K562 (cell line): Measurements from ENCODE around the gene S100A4. TPM values are rescaled to one million over a fixed set of nuclear protein-coding genes. Genes with fewer than 3 reads are reported as not detected.

Experiments
- ATAC-seq: fragments of 200-7000 bp; cut with Tn5 transposase; 3 replicates; pipeline ENCODE4 v1.9.1; 2020; ENCODE audit warnings: moderate library complexity
- BruUV-seq: library from RNA; stranded (reverse); fragments of 400-500 nt; replicated peaks from 2 replicates; lab custom pipeline; 2021; lab: Mats Ljungman, UMichigan
- CTCF ChIA-PET: fragments of 300-600 bp; formaldehyde crosslinking; extraction: SDS; loops from one replicate; lab custom pipeline; 2021; ENCODE audit warnings: low intra/inter-chr PET ratio; lab: Yijun Ruan, JAX
- POLR2A ChIA-PET: fragments of 300-600, 350-650 bp; sonication (Branson Sonifier 250); formaldehyde crosslinking; extraction: SDS; loops from one replicate; lab custom pipeline; 2021; ENCODE audit warnings: antibody characterized with exemption, inconsistent platforms; lab: Yijun Ruan, JAX
- DNase-seq, 4 experiments: peaks; one replicate each; pipeline versions ENCODE4 v3.0.0 to v3.0.0-alpha.2; 2011 to 2018; ENCODE audit warnings: low spot score in 3 of 4, mixed read lengths in 3 of 4; ENCODE audit errors: extremely low read depth in 1 of 4
- FAIRE-seq: peaks from 2 replicates; lab custom pipeline; 2011; peaks lifted over from hg19 to GRCh38; lab: Jason Lieb, UNC
- H2AFZ ChIP-seq: 2 replicates; pipeline ENCODE4 v1.6.0; 2011; ENCODE audit warnings: low read depth, low read length, control low read depth, inconsistent platforms
- H3K27ac ChIP-seq: fragments of 200-600 bp; 3 replicates; pipeline ENCODE4 v1.8.0; 2011; ENCODE audit warnings: low read depth, mild to moderate bottlenecking, control low read depth, inconsistent platforms, low read length, moderate library complexity, mixed read lengths; ENCODE audit errors: extremely low read depth
- H3K27me3 ChIP-seq, 2 experiments: fragments of 300-600 bp in 1 of 2; 2 replicates in 1 of 2; 3 replicates in 1 of 2; pipeline versions ENCODE4 v1.6.0 to v1.8.0; 2011; ENCODE audit warnings: inconsistent platforms in 2 of 2, low read length in 2 of 2, mild to moderate bottlenecking in 1 of 2, mixed read lengths in 1 of 2, moderate library complexity in 1 of 2; ENCODE audit not compliant: control insufficient read depth in 2 of 2, insufficient read depth in 2 of 2
- H3K36me3 ChIP-seq: fragments of 300-600 bp; 3 replicates; pipeline ENCODE4 v1.8.0; 2011; ENCODE audit warnings: mild to moderate bottlenecking, low read length, inconsistent platforms; ENCODE audit not compliant: control insufficient read depth, insufficient read depth
- H3K4me1 ChIP-seq, 2 experiments: fragments of 200-600 bp in 1 of 2; replicated peaks in 1 of 2; 2 replicates in 1 of 2; 3 replicates in 1 of 2; pipeline versions ENCODE4 v1.5.1 to v1.8.0; 2011; ENCODE audit warnings: inconsistent platforms in 2 of 2, low read length in 2 of 2, mild to moderate bottlenecking in 1 of 2, mixed read lengths in 1 of 2, moderate library complexity in 1 of 2; ENCODE audit not compliant: control insufficient read depth in 2 of 2, insufficient read depth in 2 of 2
- H3K4me2 ChIP-seq: 2 replicates; pipeline ENCODE4 v1.6.1; 2011; ENCODE audit warnings: low read length, control low read depth, inconsistent platforms, mixed read lengths; ENCODE audit not compliant: insufficient read depth
- H3K4me3 ChIP-seq: fragments of 200-600 bp; sonication (generic), shearing (Covaris generic); 2 replicates; pipeline ENCODE4 v1.5.1; 2016; ENCODE audit warnings: control low read depth, inconsistent platforms
- H3K79me2 ChIP-seq: fragments of 200-600 bp; 3 replicates; pipeline ENCODE4 v1.8.0; 2011; ENCODE audit warnings: low read length, inconsistent platforms; ENCODE audit not compliant: control insufficient read depth, insufficient read depth
- H3K9ac ChIP-seq, 2 experiments: 2 replicates each; pipeline versions ENCODE4 v1.6.0 to v1.6.1; 2011; ENCODE audit warnings: low read depth in 2 of 2, low read length in 2 of 2, control low read depth in 1 of 2, inconsistent platforms in 1 of 2, mild to moderate bottlenecking in 1 of 2, mixed read lengths in 1 of 2; ENCODE audit not compliant: insufficient read depth in 1 of 2
- H3K9me1 ChIP-seq: one replicate; pipeline ENCODE4 v1.6.0; 2011; ENCODE audit warnings: inconsistent platforms, mild to moderate bottlenecking, low read length, moderate library complexity; ENCODE audit not compliant: control insufficient read depth, insufficient read depth
- H3K9me3 ChIP-seq: replicated peaks from 2 replicates; pipeline ENCODE4 v1.5.1; 2011; ENCODE audit warnings: low read depth, low read length, inconsistent platforms; ENCODE audit not compliant: control insufficient read depth, insufficient read depth
- H4K20me1 ChIP-seq: replicated peaks from 2 replicates; pipeline ENCODE4 v1.6.1; 2011; ENCODE audit warnings: low read length, inconsistent platforms, mixed read lengths; ENCODE audit not compliant: control insufficient read depth, insufficient read depth
- HMGN3 ChIP-seq: IDR thresholded peaks from 2 replicates; pipeline ENCODE4 v1.6.1; 2011; ENCODE audit warnings: borderline replicate concordance, low read depth, mild to moderate bottlenecking, mixed read lengths, low read length; ENCODE audit not compliant: insufficient read length; ENCODE audit errors: extremely low read depth
- HNRNPL ChIP-seq: fragments of 200-400 bp; formaldehyde crosslinking; IDR thresholded peaks from 2 replicates; pipeline ENCODE4 v1.6.1; 2017; ENCODE audit warnings: low read depth, mild to moderate bottlenecking, low read length
- MLX ChIP-seq, 2 experiments: fragments of 450-650 bp in 1 of 2; sonication (generic) in 1 of 2; formaldehyde crosslinking; conservative IDR thresholded peaks; 2 replicates each; pipeline versions ENCODE4 v1.4.0 to v1.8.1; 2020 to 2022; ENCODE audit warnings: mild to moderate bottlenecking in 1 of 2, missing genetic modification reagents in 1 of 2
- NFE2 ChIP-seq: IDR thresholded peaks from 2 replicates; pipeline ENCODE4 v1.6.1; 2014; ENCODE audit warnings: antibody characterized with exemption, low read depth
- POLR3A ChIP-seq: IDR thresholded peaks from 2 replicates; pipeline ENCODE4 v1.6.1; 2011; ENCODE audit warnings: borderline replicate concordance, mild to moderate bottlenecking, moderate library complexity; ENCODE audit not compliant: insufficient read length, insufficient read depth; ENCODE audit errors: extremely low read depth
- RBBP5 ChIP-seq: fragments of 200-600 bp; sonication (generic); IDR thresholded peaks from 2 replicates; pipeline ENCODE4 v1.6.1; 2012; ENCODE audit warnings: borderline replicate concordance, mild to moderate bottlenecking, low read length, control low read depth, inconsistent platforms; ENCODE audit not compliant: insufficient read depth, poor library complexity, severe bottlenecking
- ZBTB7A ChIP-seq: IDR thresholded peaks from 2 replicates; pipeline ENCODE4 v1.6.1; 2011; ENCODE audit warnings: low read depth, mild to moderate bottlenecking, low read length, moderate library complexity, borderline replicate concordance; ENCODE audit not compliant: control insufficient read depth
- ZNF121 ChIP-seq: sonication (generic); formaldehyde crosslinking; conservative IDR thresholded peaks from 2 replicates; pipeline ENCODE4 v1.8.0; 2022; ENCODE audit warnings: missing genetic modification reagents
- ZNF589 ChIP-seq: fragments of 200-800 bp; sonication (Bioruptor generic); IDR thresholded peaks from 2 replicates; pipeline ENCODE4 v1.6.1; 2016; ENCODE audit warnings: low read depth, missing genetic modification characterization, missing compliant biosample characterization
- whole genome bisulfite sequencing: fragments of 100-300 bp; shearing (Covaris generic); methylation state at CpG from one replicate; pipeline ENCODE4 v1.1.6; 2016; ENCODE audit warnings: low coverage, mixed read lengths; ENCODE audit not compliant: insufficient coverage; ENCODE audit errors: missing lambda C conversion rate; 5-methylcytosine and 5-hydroxymethylcytosine counted together
- in situ Hi-C: fragments of 300-500 bp; cut with MboI; formaldehyde crosslinking; loops from 4 replicates; pipeline ENCODE4 v1.15.0; 2018; ENCODE audit warnings: inconsistent platforms, mixed read lengths
- intact Hi-C: fragments of 100-400 bp; cut with micrococcal nuclease; formaldehyde crosslinking; loops from 2 replicates; pipeline ENCODE4 v1.14.2; 2022
- polyA plus RNA-seq, 8 experiments: library from polyadenylated mRNA; depleted of rRNA in 4 of 8; stranded (reverse) in 5 of 8; unstranded in 3 of 8; fragments of >200 nt; fragmentation: Nextera tagmentation in 2 of 8; fragmentation: Illumina TruSeq in 1 of 8; extraction: Ambion mirVana in 2 of 8; extraction: Trizol in 1 of 8; gene quantifications; 2 replicates each; pipeline versions ENCODE4 v1.2.1 to v1.2.3, GENCODE V29; 2011 to 2014; ENCODE audit warnings: inconsistent platforms in 1 of 8, missing spikeins in 1 of 8
- total RNA-seq, 7 experiments: library from RNA; depleted of rRNA in 6 of 7; stranded (reverse); fragments of >200 nt in 6 of 7; fragmentation: Illumina TruSeq in 2 of 7; extraction: Trizol in 2 of 7; gene quantifications; 2 replicates each; pipeline versions ENCODE4 v1.2.1 to v1.2.3, GENCODE V29; 2011 to 2021; ENCODE audit warnings: low replicate concordance in 1 of 7
- TF ChIP-seq, protein P1 (sequence below): sonication (generic); formaldehyde crosslinking; IDR thresholded peaks from 2 replicates; pipeline ENCODE4 v1.8.0; 2022; ENCODE audit warnings: mild to moderate bottlenecking, missing genetic modification reagents, borderline replicate concordance
- TF ChIP-seq, protein P2 (sequence below): fragments of 250-450 bp; sonication (Bioruptor Pico); IDR thresholded peaks from 2 replicates; pipeline ENCODE4 v1.9.0; 2021; ENCODE audit warnings: mild to moderate bottlenecking, inconsistent platforms
- TF ChIP-seq, protein P3 (sequence below): sonication (generic); formaldehyde crosslinking; IDR thresholded peaks from 2 replicates; pipeline ENCODE4 v1.8.1; 2023; ENCODE audit warnings: mild to moderate bottlenecking, missing genetic modification reagents

The S100A4 gene
- total and polyA plus RNA-seq, 9 of the 15 experiments (the other 6 are each of a cell fraction or from before 2014, with no cell fraction given) = 3.7 to 20.1 (median 11.2) TPM

- Histone ChIP-seq H3K79me2 (no peaks in the 10 kb centered on the region; the same call in 2 of the 3 replicates), H3K27me3 (no peaks in the 10 kb centered on the region), H4K20me1 (no peaks in the 10 kb centered on the region), H3K4me3 (no peak overlapping the region), H3K27ac (no peak overlapping the region), H3K9ac (no peak overlapping the region), H3K4me1 (peaks cover 38 to 41% of the 10 kb centered on the region in 2 experiments), H3K36me3 (no peaks in the 10 kb centered on the region), H3K9me3 (no peaks in the 10 kb centered on the region), H3K9me1 (no peaks in the 10 kb centered on the region), H2AFZ (0 out of 2 replicates have a peak overlapping the region, but pooled peaks have one; percentile 54), H3K4me2 (no peak overlapping the region)
- FAIRE-seq (no peak), ATAC-seq (no peak), DNase-seq (no peak)
- in situ Hi-C loops = loop anchor here (5.0 kb wide), 1 partner anchor 36 kb away; the partner anchor contains the start of gene S100A2
- WGBS = 64% methylated on average over 3 of the region's 3 CpGs
- POLR2A ChIA-PET = interaction anchor here (0.8 to 1.4 kb wide), 3 partner anchors 9 to 13 kb away, joined by 3 to 7 read pairs (median 5); partner anchors contain the start of gene S100A5
- intact Hi-C loops = loop anchor here (1.0 to 5.0 kb wide), 2 partner anchors 37 to 101 kb away; partner anchors contain the start of gene CHTOP
- CTCF ChIA-PET = no interaction called here
- no TSS peak for BruUV-seq
- TF ChIP-seq, protein P1, sequence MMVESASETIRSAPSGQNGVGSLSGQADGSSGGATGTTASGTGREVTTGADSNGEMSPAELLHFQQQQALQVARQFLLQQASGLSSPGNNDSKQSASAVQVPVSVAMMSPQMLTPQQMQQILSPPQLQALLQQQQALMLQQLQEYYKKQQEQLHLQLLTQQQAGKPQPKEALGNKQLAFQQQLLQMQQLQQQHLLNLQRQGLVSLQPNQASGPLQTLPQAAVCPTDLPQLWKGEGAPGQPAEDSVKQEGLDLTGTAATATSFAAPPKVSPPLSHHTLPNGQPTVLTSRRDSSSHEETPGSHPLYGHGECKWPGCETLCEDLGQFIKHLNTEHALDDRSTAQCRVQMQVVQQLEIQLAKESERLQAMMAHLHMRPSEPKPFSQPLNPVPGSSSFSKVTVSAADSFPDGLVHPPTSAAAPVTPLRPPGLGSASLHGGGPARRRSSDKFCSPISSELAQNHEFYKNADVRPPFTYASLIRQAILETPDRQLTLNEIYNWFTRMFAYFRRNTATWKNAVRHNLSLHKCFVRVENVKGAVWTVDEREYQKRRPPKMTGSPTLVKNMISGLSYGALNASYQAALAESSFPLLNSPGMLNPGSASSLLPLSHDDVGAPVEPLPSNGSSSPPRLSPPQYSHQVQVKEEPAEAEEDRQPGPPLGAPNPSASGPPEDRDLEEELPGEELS = no peak
- TF ChIP-seq ZBTB7A (no peak), HMGN3 (no peak), ZNF589 (CRISPR knock-in tag) (no peak), NFE2 (no peak), ZNF121 (CRISPR knock-in tag) (no peak), HNRNPL (no peak), MLX (CRISPR knock-in tag; conservative IDR thresholded peaks at IDR 0.05) (no peak), RBBP5 (no peak), POLR3A (no peak)
- TF ChIP-seq, protein P2, sequence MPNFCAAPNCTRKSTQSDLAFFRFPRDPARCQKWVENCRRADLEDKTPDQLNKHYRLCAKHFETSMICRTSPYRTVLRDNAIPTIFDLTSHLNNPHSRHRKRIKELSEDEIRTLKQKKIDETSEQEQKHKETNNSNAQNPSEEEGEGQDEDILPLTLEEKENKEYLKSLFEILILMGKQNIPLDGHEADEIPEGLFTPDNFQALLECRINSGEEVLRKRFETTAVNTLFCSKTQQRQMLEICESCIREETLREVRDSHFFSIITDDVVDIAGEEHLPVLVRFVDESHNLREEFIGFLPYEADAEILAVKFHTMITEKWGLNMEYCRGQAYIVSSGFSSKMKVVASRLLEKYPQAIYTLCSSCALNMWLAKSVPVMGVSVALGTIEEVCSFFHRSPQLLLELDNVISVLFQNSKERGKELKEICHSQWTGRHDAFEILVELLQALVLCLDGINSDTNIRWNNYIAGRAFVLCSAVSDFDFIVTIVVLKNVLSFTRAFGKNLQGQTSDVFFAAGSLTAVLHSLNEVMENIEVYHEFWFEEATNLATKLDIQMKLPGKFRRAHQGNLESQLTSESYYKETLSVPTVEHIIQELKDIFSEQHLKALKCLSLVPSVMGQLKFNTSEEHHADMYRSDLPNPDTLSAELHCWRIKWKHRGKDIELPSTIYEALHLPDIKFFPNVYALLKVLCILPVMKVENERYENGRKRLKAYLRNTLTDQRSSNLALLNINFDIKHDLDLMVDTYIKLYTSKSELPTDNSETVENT = no peak
- TF ChIP-seq, protein P3, sequence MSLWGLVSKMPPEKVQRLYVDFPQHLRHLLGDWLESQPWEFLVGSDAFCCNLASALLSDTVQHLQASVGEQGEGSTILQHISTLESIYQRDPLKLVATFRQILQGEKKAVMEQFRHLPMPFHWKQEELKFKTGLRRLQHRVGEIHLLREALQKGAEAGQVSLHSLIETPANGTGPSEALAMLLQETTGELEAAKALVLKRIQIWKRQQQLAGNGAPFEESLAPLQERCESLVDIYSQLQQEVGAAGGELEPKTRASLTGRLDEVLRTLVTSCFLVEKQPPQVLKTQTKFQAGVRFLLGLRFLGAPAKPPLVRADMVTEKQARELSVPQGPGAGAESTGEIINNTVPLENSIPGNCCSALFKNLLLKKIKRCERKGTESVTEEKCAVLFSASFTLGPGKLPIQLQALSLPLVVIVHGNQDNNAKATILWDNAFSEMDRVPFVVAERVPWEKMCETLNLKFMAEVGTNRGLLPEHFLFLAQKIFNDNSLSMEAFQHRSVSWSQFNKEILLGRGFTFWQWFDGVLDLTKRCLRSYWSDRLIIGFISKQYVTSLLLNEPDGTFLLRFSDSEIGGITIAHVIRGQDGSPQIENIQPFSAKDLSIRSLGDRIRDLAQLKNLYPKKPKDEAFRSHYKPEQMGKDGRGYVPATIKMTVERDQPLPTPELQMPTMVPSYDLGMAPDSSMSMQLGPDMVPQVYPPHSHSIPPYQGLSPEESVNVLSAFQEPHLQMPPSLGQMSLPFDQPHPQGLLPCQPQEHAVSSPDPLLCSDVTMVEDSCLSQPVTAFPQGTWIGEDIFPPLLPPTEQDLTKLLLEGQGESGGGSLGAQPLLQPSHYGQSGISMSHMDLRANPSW (CRISPR knock-in tag) = no peak
Observed at GRCh38 chr1:153531638-153532037, 14.0 kb downstream of the S100A4 start.
